Hepatocyte (in vitro differentiated cells): Measurements from ENCODE around the gene NLRX1.

Experiments
- CTCF ChIP-seq: fragments of 200-600 bp; sonication (generic); IDR thresholded peaks from 2 replicates; pipeline ENCODE4 v1.5.1; 2016; ENCODE audit warnings: antibody characterized with exemption, mild to moderate bottlenecking; ENCODE audit not compliant: poor library complexity
- EZH2 ChIP-seq: fragments of 200-600 bp; sonication (generic); IDR thresholded peaks from 2 replicates; pipeline ENCODE4 v1.6.1; 2016; ENCODE audit warnings: antibody characterized with exemption, mild to moderate bottlenecking, borderline replicate concordance

GRCh38 chr11:119118946-119119345 lies 49.6 kb upstream of the NLRX1 start:
- no peak for TF ChIP-seq CTCF
- no peak for TF ChIP-seq EZH2
